GM12878 (cell line): ENCODE measurements around the gene LDB2. TPM values are rescaled to one million over a fixed set of nuclear protein-coding genes. Genes with fewer than 3 reads are reported as not detected.

ENCODE experiments used
- ATAC-seq: fragments of 200-7000 bp; cut with Tn5 transposase; 3 replicates; pipeline ENCODE4 v1.9.1; 2020; ENCODE audit warnings: mild to moderate bottlenecking, moderate library complexity
- BruUV-seq: library from RNA; stranded (reverse); fragments of 400-500 nt; replicated peaks from 2 replicates; lab custom pipeline; 2021; lab: Mats Ljungman, UMichigan
- CTCF ChIA-PET: fragments of 300-600 bp; sonication (Branson Sonifier 250); formaldehyde crosslinking; extraction: SDS; loops from one replicate; lab custom pipeline; 2021; ENCODE audit warnings: inconsistent platforms; lab: Yijun Ruan, JAX
- POLR2A ChIA-PET: fragments of 350-600 bp; formaldehyde crosslinking; extraction: SDS; loops from one replicate; lab custom pipeline; 2021; ENCODE audit warnings: inconsistent platforms; lab: Charles Lee
- RAD21 ChIA-PET: fragments of 300-600 bp; sonication (Branson Sonifier 250); formaldehyde crosslinking; loops from one replicate; lab custom pipeline; 2023; ENCODE audit warnings: antibody characterized with exemption; ENCODE audit not compliant: unreplicated experiment; lab: Charles Lee
- SMC1A ChIA-PET: fragments of 300-600 bp; sonication (Branson Sonifier 250); formaldehyde crosslinking; loops from one replicate; lab custom pipeline; 2023; ENCODE audit not compliant: unreplicated experiment, uncharacterized antibody; lab: Charles Lee
- DNase-seq: peaks from one replicate; pipeline ENCODE4 v3.0.0-alpha.2; 2011; ENCODE audit warnings: low read depth, low spot score
- FAIRE-seq: peaks from 3 replicates; lab custom pipeline; 2011; peaks lifted over from hg19 to GRCh38; lab: Jason Lieb, UNC
- H2AFZ ChIP-seq: 2 replicates; pipeline ENCODE4 v1.6.0; 2011; ENCODE audit warnings: low read depth, low read length, control low read depth; ENCODE audit not compliant: control insufficient read depth
- H3K27ac ChIP-seq: 2 replicates; pipeline ENCODE4 v1.5.1; 2011; ENCODE audit warnings: control low read depth; ENCODE audit not compliant: control insufficient read depth, insufficient read depth
- H3K27me3 ChIP-seq, 2 experiments: replicated peaks in 1 of 2; 2 replicates each; pipeline versions ENCODE4 v1.6.0 to v1.6.1; 2011; ENCODE audit warnings: low read length in 1 of 2; ENCODE audit not compliant: control insufficient read depth in 2 of 2, insufficient read depth in 2 of 2
- H3K36me3 ChIP-seq, 2 experiments: 2 replicates each; pipeline ENCODE4 v1.5.1; 2011; ENCODE audit warnings: low read length in 1 of 2; ENCODE audit not compliant: control insufficient read depth in 2 of 2, insufficient read depth in 2 of 2
- H3K4me1 ChIP-seq: 2 replicates; pipeline ENCODE4 v1.6.1; 2011; ENCODE audit warnings: mild to moderate bottlenecking, low read length, moderate library complexity, mixed read lengths; ENCODE audit not compliant: control insufficient read depth, insufficient read depth
- H3K4me2 ChIP-seq: 2 replicates; pipeline ENCODE4 v1.6.0; 2011; ENCODE audit warnings: control low read depth; ENCODE audit not compliant: control insufficient read depth, insufficient read depth
- H3K4me3 ChIP-seq: fragments of 200-600 bp; sonication (generic); 2 replicates; pipeline ENCODE4 v1.5.1; 2016
- H3K79me2 ChIP-seq: 2 replicates; pipeline ENCODE4 v1.6.0; 2011; ENCODE audit warnings: low read length; ENCODE audit not compliant: control insufficient read depth, insufficient read depth
- H3K9ac ChIP-seq: 2 replicates; pipeline ENCODE4 v1.8.0; 2011; ENCODE audit warnings: low read length, control low read depth, mixed read lengths; ENCODE audit not compliant: control insufficient read depth, insufficient read depth
- H3K9me3 ChIP-seq: replicated peaks from 3 replicates; pipeline ENCODE4 v1.5.1; 2011; ENCODE audit warnings: mild to moderate bottlenecking, low read length; ENCODE audit not compliant: control insufficient read depth, insufficient read depth
- H4K20me1 ChIP-seq: 2 replicates; pipeline ENCODE4 v1.6.0; 2011; ENCODE audit not compliant: control insufficient read depth, insufficient read depth
- CREM ChIP-seq: IDR thresholded peaks from 2 replicates; pipeline ENCODE4 v1.6.1; 2014; ENCODE audit warnings: antibody characterized with exemption, low read depth
- FOXM1 ChIP-seq: IDR thresholded peaks from 2 replicates; pipeline ENCODE4 v1.6.1; 2012; ENCODE audit warnings: low read depth, mild to moderate bottlenecking, inconsistent platforms, low read length, moderate library complexity
- MXI1 ChIP-seq: fragments of 150-350 bp; IDR thresholded peaks from 2 replicates; pipeline ENCODE4 v1.6.1; 2011; ENCODE audit warnings: low read depth, mild to moderate bottlenecking, inconsistent platforms, low read length, improper control_type of control experiment
- MYC ChIP-seq: IDR thresholded peaks from 2 replicates; pipeline ENCODE4 v1.6.1; 2011; ENCODE audit warnings: mild to moderate bottlenecking, low read length, moderate library complexity, inconsistent platforms; ENCODE audit not compliant: insufficient read depth, insufficient replicate concordance, insufficient read length, severe bottlenecking
- TAF1 ChIP-seq: IDR thresholded peaks from 2 replicates; pipeline ENCODE4 v1.6.1; 2011; ENCODE audit warnings: mild to moderate bottlenecking, low read depth, low read length, borderline replicate concordance
- YY1 ChIP-seq: IDR thresholded peaks from 2 replicates; pipeline ENCODE4 v1.6.1; 2011; ENCODE audit warnings: low read depth, mild to moderate bottlenecking, low read length
- whole genome bisulfite sequencing: methylation state at CpG from one replicate; pipeline ENCODE4 v1.1.6; 2016; ENCODE audit warnings: low lambda C conversion rate; ENCODE audit not compliant: insufficient replicate concordance, insufficient coverage; ENCODE audit errors: missing lambda C conversion rate; 5-methylcytosine and 5-hydroxymethylcytosine counted together
- in situ Hi-C: fragments of 300-500 bp; cut with MboI; formaldehyde crosslinking; loops from 9 replicates; pipeline ENCODE4 v1.14.3; 2018; ENCODE audit warnings: mixed read lengths
- intact Hi-C: fragments of 100-400 bp; cut with micrococcal nuclease; formaldehyde crosslinking; loops from one replicate; pipeline ENCODE4 v1.14.2; 2022; ENCODE audit not compliant: unreplicated experiment
- polyA plus RNA-seq, 11 experiments: library from polyadenylated mRNA; depleted of rRNA in 4 of 11; unstranded in 6 of 11; stranded (reverse) in 5 of 11; fragments of >200 nt; fragmentation: Nextera tagmentation in 4 of 11; fragmentation: Illumina TruSeq in 1 of 11; extraction: Ambion mirVana in 4 of 11; extraction: Trizol in 1 of 11; gene quantifications; 1 replicate in 1 of 11; 2 replicates in 10 of 11; pipeline versions ENCODE4 v1.2.1 to v1.2.3, GENCODE V29; 2011 to 2016; ENCODE audit warnings: inconsistent platforms in 2 of 11, missing spikeins in 2 of 11, low read depth in 1 of 11
- total RNA-seq, 4 experiments: library from RNA; depleted of rRNA in 3 of 4; stranded (reverse); fragments of >200 nt in 3 of 4; fragmentation: Illumina TruSeq in 1 of 4; extraction: Trizol in 1 of 4; gene quantifications; 2 replicates each; pipeline versions ENCODE4 v1.2.1 to v1.2.3, GENCODE V29; 2013 to 2021
- TF ChIP-seq, protein P1 (sequence below): IDR thresholded peaks from 2 replicates; pipeline ENCODE4 v1.6.1; 2011; ENCODE audit warnings: borderline replicate concordance, low read depth, mild to moderate bottlenecking, moderate library complexity, mixed read lengths, low read length; ENCODE audit not compliant: insufficient read depth; ENCODE audit errors: extremely low read length
- TF ChIP-seq, protein P2 (sequence below): IDR thresholded peaks from 2 replicates; pipeline ENCODE4 v1.6.1; 2012; ENCODE audit warnings: mild to moderate bottlenecking, low read depth, low read length

LDB2 gene
- total and polyA plus RNA-seq, 10 of the 15 experiments (the other 5 are each of a cell fraction or from before 2014, with no cell fraction given) = 0.15 TPM; not detected in 9

DNA sequence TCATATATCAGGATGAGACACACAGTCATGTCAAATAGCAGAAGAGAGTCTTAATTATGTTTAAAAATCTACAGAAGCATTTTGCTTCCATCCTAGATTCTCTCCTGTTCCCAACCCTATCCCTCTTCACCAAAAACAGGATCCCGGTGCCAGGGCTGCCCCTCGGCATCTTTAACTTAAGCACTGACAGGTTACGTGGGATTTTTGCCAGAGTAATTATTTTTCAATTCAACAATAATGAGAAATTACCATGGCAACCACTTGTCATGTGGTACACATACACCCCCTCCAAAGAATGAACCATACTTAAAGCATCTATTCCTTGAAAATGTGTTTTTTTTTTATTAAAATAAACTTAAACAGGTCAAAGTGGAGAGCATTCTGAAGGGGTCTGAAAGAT, 130.6 kb downstream of the LDB2 start (continued):
- TF ChIP-seq, protein P1, sequence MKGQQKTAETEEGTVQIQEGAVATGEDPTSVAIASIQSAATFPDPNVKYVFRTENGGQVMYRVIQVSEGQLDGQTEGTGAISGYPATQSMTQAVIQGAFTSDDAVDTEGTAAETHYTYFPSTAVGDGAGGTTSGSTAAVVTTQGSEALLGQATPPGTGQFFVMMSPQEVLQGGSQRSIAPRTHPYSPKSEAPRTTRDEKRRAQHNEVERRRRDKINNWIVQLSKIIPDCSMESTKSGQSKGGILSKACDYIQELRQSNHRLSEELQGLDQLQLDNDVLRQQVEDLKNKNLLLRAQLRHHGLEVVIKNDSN = no peak
- TF ChIP-seq, protein P2, sequence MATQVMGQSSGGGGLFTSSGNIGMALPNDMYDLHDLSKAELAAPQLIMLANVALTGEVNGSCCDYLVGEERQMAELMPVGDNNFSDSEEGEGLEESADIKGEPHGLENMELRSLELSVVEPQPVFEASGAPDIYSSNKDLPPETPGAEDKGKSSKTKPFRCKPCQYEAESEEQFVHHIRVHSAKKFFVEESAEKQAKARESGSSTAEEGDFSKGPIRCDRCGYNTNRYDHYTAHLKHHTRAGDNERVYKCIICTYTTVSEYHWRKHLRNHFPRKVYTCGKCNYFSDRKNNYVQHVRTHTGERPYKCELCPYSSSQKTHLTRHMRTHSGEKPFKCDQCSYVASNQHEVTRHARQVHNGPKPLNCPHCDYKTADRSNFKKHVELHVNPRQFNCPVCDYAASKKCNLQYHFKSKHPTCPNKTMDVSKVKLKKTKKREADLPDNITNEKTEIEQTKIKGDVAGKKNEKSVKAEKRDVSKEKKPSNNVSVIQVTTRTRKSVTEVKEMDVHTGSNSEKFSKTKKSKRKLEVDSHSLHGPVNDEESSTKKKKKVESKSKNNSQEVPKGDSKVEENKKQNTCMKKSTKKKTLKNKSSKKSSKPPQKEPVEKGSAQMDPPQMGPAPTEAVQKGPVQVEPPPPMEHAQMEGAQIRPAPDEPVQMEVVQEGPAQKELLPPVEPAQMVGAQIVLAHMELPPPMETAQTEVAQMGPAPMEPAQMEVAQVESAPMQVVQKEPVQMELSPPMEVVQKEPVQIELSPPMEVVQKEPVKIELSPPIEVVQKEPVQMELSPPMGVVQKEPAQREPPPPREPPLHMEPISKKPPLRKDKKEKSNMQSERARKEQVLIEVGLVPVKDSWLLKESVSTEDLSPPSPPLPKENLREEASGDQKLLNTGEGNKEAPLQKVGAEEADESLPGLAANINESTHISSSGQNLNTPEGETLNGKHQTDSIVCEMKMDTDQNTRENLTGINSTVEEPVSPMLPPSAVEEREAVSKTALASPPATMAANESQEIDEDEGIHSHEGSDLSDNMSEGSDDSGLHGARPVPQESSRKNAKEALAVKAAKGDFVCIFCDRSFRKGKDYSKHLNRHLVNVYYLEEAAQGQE = no peak
- TF ChIP-seq YY1 = no peak
- TF ChIP-seq, all 136 proteins: peak for 0

DNA sequence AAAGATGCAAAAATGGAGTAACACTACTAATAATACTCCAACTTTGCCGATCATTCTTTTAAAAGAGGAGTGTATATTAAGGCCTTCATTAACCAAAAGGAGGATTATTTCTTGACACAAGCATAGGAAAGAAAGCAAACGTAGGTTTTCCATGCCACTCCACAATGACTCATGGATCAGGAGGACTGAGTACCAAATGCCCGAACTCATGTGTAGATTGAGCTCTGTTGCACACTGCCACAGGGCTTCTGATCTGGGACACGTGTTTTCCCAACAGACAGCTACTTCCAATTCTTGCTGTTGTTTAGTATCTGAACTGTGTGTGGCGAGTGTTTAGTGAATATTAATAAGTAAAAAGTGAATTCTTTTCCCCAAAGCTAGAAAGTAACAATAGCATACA, 131.2 kb downstream of the LDB2 start:
- no TSS peak for BruUV-seq
- Histone ChIP-seq H2AFZ (no peak overlapping the region), H3K4me2 (no peak overlapping the region), H4K20me1 (no peaks in the 10 kb centered on the region), H3K27me3 (no peaks in the 10 kb centered on the region), H3K36me3 (no peaks in the 10 kb centered on the region), H3K9ac (no peak overlapping the region), H3K9me3 (no peaks in the 10 kb centered on the region), H3K27ac (no peak overlapping the region), H3K4me3 (no peak overlapping the region), H3K79me2 (no peaks in the 10 kb centered on the region), H3K4me1 (no peaks in the 10 kb centered on the region)
- in situ Hi-C loops (no loop called here), intact Hi-C loops (no loop called here)
- WGBS = 10% methylated on average over 5 of the region's 5 CpGs
- DNase-seq (no peak), ATAC-seq (no peak), FAIRE-seq (no peak)
- ChIA-PET CTCF (no interaction called here), POLR2A (interaction anchor here (0.6 kb wide), 1 partner anchor 509 kb away, joined by 3 read pairs; no protein-coding TSS in a partner anchor), SMC1A (no interaction called here), RAD21 (no interaction called here)
- TF ChIP-seq FOXM1 (no peak), TAF1 (no peak), MXI1 (no peak), MYC (no peak), CREM (no peak)
- TF ChIP-seq, all 136 proteins: peak for 0
